Activated CD4-positive, alpha-beta T cell treated with anti-CD3 and anti-CD28 coated beads, Interleukin-2, amount 50 U/mL, for 24 hours (primary cell): Measurements from ENCODE around the gene CRABP2.

ENCODE experiments used
- DNase-seq, 2 donors: peaks; one replicate each; pipeline ENCODE4 v3.0.0-alpha.2; 2020; ENCODE audit warnings: low read depth in 1 of 2, low spot score in 1 of 2

CRABP2 gene

DNA sequence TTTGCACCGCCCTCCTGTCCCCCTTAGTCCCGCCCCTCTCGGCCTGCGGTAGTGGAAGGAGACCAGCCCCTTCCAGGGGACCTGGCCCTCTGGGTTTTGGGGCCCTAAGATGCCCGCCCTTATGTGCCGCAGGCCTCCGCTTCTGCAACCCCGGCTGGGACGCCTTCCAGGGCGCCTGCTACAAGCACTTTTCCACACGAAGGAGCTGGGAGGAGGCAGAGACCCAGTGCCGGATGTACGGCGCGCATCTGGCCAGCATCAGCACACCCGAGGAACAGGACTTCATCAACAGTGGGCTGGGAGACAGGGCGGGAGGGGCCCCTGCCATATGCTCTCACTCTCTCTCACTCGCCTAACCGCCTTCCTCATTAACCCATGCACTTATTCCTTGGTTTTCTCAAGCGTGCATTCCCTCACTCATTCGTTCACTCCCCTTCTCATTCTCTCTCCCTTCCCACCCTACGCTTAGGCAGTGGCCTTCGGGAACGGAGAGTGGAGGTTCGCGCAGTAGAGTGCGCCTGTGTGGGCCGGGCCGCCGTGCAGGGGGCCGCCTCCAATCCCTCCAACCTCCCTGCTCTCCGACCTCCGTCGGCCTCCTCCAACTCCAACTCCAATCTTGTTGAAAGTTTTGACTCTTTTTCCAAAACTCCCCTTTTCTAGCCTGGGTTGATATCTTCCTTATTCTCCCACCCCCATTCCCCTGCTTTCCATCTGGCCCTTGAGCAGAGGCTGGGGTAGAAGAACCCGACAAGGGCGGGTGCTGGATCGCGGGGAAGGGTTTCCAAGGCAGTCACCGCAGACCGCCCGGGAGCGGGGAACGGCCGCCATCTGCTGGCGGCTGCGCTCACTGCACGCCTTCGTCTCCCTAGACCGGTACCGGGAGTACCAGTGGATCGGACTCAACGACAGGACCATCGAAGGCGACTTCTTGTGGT lies 48.3 kb downstream of the CRABP2 start:
- peak; percentile 59 to 66 for DNase-seq

DNA sequence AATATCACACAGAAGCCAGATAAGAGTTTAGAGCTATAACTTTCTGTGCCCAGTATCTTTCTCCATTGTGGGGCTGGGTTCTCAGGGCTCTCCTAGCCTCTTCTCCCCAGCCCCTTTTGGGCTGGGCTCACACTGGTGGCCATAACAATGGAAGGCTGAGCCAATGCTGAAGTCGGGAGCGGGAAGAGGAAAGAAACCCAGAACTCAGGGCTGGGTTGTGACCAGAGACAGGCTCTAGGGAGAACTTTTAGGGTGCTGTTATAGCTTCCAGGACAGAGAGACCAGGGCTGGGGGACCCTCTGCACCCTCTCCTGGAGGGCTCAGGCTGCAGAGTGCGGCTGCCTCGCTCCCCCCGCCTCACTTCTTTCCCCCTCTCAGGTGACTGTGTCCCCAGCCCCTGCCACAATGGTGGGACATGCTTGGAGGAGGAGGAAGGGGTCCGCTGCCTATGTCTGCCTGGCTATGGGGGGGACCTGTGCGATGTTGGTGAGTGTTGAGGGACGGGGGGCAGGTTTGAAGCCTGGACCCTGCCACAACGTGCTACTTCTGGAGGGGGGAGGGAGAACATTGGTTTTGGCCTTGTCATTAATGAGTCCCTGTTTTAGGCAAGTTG lies 49.4 kb downstream of the CRABP2 start:
- DNase-seq, result no peak

DNA sequence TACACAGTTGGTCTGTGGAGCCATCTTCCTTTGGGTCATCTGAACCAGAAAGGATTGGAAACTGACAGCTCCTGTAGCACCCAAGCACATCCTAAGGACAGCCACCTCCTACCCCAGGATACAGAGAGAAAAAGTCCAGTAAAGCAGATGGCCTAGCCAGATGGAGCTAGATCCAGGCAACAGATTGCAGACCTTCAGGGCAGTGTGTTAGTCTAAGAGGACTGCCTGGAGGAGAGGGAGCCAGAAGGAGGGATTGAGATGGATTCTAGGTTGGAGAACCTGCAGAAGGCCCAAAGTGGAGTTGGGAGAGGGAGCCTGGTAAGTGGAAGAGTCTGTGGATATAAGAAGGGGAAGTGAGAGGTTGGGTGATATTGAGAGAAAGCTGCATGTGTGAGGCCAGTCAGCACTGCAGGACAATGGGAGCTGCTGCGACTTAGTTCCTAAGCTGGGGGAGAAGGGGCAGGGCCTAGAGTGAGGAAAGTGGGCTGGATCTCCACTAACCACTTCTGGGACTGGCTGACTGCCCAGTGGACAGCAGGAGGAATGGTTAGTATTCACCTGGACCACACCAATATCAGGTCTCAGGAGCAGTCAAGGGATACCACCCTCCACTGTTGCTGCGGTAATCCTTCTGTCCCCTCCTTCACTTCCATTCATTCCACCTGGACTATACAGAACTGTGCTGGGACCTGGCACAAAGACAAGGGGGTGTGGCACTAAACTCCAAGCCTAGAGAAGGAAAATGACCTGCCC lies 50.1 kb downstream of the CRABP2 start:
- DNase-seq, result no peak

DNA sequence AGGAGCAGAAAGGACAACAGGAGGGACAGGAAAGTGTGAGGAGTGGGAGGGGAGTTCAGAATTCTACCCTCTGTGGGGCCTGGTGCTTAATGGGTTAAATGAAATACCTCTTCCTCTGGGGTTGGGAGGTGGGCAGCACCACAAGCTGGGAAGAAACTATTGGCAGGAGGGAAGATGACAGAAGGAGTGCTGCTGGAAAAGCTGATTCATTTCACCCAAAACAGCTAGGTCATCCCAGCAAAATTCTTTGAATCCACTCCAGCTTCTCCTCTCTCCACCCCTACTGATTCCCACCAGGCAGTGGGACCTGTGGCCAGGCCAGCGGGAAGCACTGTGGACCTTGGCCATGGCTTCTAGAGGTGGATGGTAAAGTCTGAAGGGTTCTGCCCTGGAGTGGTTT lies 50.7 kb downstream of the CRABP2 start:
- no peak for DNase-seq

DNA sequence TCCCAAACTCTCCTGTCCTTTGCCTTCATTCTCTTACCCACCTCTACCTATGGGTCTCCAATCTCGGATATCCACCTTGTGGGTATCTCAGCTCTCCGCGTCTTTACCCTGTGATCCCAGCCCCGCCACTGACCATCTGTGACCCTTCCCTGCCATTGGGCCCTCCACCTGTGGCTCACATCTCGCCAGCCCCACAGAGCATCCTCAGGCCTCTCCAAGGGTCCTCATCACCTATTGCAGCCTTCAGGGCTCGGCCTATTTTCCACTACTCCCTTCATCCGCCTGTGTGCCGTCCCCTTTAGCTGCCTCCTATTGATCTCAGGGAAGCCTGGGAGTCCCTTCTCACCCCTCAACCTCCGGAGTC lies 52.4 kb downstream of the CRABP2 start:
- no peak for DNase-seq

DNA sequence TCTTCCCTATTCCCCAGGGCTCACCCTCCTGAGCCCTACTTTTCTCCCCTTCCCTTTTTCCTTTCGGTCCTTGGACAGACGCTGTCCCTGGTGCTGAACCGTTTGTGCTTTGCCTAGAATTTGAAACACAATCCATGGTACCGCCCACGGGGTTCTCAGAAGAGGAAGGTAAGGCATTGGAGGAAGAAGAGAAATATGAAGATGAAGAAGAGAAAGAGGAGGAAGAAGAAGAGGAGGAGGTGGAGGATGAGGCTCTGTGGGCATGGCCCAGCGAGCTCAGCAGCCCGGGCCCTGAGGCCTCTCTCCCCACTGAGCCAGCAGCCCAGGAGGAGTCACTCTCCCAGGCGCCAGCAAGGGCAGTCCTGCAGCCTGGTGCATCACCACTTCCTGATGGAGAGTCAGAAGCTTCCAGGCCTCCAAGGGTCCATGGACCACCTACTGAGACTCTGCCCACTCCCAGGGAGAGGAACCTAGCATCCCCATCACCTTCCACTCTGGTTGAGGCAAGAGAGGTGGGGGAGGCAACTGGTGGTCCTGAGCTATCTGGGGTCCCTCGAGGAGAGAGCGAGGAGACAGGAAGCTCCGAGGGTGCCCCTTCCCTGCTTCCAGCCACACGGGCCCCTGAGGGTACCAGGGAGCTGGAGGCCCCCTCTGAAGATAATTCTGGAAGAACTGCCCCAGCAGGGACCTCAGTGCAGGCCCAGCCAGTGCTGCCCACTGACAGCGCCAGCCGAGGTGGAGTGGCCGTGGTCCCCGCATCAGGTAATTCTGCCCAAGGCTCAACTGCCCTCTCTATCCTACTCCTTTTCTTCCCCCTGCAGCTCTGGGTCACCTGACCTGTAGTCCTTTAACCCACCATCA lies 53.0 kb downstream of the CRABP2 start:
- no peak for DNase-seq
